DMS153 treated with DMSO at 0.1 percent for 48 hours (cell line): Measurements from ENCODE around the gene CDNF.

Experiments used
- DNase-seq: peaks from one replicate; lab custom pipeline; 2025; ENCODE audit not compliant: unreplicated experiment; lab: John Stamatoyannopoulos, UW

The CDNF gene

GRCh38 chr10:14800397-14800796, 37.4 kb downstream of the CDNF start:
- no peak for DNase-seq

- DNase-seq = no peak
These were observed 39.2 kb downstream of the CDNF start for GRCh38 chr10:14798636-14799035.

GRCh38 chr10:14787938-14788337, 49.9 kb downstream of the CDNF start:
- DNase-seq = no peak

GRCh38 chr10:14784459-14785055, 53.3 kb downstream of the CDNF start:
- no peak for DNase-seq

GRCh38 chr10:14782691-14783363, 55.0 kb downstream of the CDNF start:
- DNase-seq = no peak

- no peak for DNase-seq
These were observed 56.1 kb downstream of the CDNF start for GRCh38 chr10:14781763-14782162.

GRCh38 chr10:14779001-14779651, 58.7 kb downstream of the CDNF start:
- DNase-seq = no peak

GRCh38 chr10:14776546-14776945, 61.3 kb downstream of the CDNF start:
- DNase-seq = no peak

- DNase-seq = no peak
These were observed 62.2 kb downstream of the CDNF start for GRCh38 chr10:14775656-14776055.

GRCh38 chr10:14774797-14775196, 63.0 kb downstream of the CDNF start, which contains the start of gene FAM107B:
FAM107B (minus strand) TSS chr10:14774897; CDS start chr10:14774663, 234 bp downstream.
- DNase-seq = no peak

GRCh38 chr10:14774214-14774580, 63.6 kb downstream of the CDNF start:
- no peak for DNase-seq

GRCh38 chr10:14773551-14774213, 64.2 kb downstream of the CDNF start:
- no peak for DNase-seq

- no peak for DNase-seq
These were observed 65.4 kb downstream of the CDNF start for GRCh38 chr10:14772399-14772798.

GRCh38 chr10:14770927-14771326, 66.9 kb downstream of the CDNF start:
- DNase-seq = no peak
